Uterine smooth muscle cell (primary cell): Measurements from ENCODE around the gene SYMPK. TPM values are rescaled to one million over a fixed set of nuclear protein-coding genes. Genes with fewer than 3 reads are reported as not detected.

Experiments
- total RNA-seq: library from RNA; depleted of rRNA; stranded (reverse); fragments of >200 nt; gene quantifications from 2 replicates; pipeline ENCODE4 v1.2.3, GENCODE V29; 2014

Gene SYMPK
- 34.7 and 37.6 TPM in 2 replicates for total RNA-seq

DNA sequence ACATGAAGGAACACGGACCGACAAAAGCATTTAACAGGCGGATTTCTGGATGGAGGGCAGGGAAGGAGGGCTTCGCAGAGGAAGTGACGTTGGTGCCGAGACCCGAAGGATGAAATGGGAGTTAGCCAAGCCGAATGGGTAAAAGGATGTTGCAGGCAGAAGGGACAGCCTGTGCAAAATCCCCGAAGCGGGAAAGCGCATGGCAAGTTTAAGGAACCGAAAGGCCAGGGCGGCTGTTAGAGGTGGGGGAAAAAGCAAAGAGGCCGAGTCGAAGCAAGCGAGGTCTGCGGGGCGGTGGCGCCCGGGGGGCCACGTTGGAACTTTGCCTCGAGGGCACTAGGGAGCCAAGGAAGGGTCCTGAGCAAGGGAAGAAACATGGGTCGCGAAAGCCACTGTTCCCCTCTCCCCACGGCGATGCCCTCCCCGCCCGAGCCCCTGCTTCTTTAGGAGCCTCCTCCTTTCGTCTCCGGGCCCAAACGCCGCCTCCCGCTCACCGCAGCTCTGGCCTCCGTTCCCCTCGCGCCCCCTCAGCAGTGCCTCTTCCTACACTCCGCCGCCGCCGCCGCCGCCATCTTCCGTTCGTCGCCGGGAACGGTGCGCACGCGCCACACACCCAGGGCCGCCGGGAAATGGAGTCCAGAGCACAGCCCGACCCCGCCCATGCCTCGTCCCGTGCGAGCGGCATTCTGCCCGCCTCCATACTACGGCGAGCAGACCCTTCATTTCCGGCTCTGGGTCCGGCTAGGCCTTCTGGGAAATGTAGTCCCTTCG lies at the start of gene SYMPK:
Gene SYMPK, minus strand, starts transcription at position 584 of the 771 bp plus-strand sequence. CDS start 8,652 bp downstream, outside the sequence.

DNA sequence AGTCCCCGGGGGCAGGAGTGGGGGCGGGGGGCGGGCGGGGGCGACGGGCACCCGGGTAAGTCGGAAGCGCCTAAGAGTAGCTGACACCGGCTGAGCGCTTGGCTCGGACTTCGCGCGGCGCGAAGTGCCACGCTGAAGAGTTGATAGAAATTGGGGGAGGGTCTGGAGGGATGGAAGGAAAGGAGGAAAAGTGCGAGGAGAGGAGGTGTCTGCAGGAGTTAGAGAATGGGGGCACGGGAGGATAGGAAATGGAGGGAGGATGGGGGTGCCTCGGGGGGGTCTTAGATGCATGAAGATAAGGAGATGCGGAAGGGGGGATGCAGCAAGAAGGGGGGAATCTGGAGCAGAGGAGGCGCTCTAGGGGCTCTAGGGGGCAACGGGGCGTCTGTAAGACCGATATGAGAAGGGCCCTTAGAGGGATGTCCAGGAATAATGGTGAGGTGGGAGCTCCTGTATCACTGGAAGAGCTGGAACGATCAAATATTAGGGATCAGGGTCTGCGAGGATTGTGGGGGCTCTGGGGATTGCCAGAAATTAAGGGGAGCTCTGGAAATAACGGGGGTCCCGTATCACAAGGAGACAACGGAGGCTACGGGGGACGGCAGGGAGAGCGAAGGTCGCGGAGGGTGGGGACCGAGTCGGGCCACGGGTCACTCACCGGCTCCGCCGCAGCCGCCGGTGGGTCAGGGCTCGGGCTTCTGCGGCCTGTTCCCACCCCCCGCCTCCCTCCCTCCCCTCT lies 39.1 kb upstream of the SYMPK start, which contains the start of gene MYPOP:
Gene MYPOP, minus strand, starts transcription at position 702 of the 739 bp plus-strand sequence. CDS start 840 bp downstream, outside the sequence.

DNA sequence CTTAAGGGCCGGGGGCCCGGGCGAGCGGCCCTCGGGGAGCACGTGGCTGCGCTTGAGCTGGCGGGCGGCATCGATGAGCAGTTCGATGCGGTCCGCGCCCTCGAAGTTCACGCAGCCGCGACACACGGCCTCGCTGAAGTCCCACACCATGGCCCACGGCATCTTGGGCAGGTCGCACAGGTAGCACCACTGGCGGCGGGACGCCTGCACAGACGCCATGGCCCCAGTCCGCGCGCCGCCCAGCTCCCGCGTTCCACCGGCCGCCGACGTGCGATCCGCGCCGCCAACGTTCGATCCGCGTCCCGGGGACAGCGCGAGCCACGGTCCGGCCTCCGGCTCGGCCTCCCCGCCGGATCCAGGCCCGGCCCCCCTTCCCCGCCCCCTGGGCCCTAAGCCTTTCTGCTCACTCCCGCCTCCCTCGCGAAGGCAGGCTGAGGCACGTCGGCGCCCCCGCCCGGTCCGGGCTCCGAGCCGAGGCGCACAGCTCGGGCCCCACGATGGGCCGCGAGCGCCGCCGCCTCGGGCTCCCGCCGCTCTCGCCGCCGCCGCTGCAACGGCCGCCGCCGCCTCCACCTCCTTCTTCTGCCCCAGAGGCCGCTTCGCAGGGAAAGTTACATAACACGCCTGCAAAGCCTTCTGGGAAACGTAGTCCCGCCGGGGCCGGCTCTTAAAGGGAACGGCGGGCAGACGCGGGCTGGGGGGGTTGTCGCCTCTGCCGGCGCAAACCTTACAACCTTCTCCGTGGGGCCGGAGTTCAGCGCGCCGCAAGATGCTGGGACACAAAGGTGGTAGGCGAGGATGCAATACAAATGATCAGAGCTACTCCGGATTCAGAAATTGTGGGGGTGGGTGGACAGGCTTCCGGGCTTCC lies 22.8 kb upstream of the SYMPK start, which contains the start of gene IRF2BP1:
Gene IRF2BP1, minus strand, starts transcription at position 586 of the 871 bp plus-strand sequence. Its CDS starts 367 bp downstream, at position 219.

DNA sequence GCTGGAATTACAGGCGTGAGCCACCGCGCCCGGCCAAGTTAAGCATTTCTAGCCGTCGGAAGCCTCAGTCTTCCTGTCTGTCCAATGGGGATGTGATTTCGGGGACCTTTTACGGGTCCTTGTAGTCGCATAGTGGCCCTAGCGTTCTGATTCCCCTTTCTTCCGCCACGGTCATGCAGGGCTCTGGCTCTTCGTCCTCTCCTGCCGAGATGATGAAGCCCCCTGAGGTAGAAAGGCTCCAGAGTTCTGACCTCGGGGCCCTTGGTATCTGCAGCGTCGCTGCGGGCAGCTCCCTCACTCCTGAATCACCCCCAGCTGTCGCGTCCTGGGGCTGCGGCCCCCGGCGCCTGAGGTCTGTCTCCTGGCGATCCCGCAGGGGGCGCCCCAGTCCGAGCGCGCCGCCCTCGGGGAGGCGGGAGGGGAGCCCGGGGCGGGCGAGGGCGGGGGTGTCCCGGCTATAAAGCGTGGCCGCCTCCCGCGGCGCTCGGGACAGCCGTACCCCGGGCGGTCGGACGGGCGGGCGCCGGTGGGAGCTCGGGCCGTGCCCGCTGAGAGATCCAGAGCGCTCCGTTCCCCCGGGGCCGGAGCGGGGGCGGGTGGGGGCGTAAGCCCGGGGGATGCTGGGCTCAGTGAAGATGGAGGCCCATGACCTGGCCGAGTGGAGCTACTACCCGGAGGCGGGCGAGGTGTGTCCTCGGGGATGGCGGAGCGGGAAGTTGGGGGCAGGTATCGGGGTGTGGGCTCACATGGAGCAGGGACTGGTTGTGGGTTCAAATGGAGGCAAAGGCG lies 1.1 kb upstream of the SYMPK start, which contains the start of gene FOXA3:
Gene FOXA3, plus strand, starts transcription at position 487 of the 789 bp plus-strand sequence. Its CDS starts 131 bp downstream, at position 618.

DNA sequence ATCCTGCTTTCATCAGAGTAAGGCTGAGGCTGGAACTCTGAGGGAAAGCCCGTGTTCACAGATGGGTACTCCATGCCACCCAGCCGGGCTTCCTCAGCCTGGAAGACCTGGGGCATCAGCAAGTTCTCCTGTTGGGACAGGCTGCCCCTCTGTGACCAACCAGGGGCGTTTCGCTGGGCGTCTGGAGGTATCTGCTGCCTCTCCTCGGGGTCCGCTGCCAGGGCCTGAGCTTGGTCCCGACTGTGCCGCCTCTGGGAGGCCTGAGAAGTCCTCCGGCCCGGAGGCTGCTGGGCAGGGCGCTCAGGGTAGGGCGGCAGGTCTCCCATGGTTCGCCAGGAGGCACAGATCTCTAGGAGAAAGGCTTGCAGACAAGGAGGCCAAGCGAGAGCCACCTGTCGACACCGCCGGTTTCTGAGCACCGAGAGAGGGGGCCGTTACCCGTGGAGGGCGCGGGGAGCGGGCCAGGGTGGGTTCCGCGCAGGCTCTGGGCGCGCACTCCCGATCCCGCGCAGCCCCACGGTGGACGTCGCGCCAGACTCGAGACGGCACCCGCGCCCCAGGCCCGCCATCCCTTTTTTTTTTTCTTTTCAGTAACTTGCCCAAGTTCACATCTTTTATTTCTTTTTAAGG lies 48.0 kb downstream of the SYMPK start, which contains the start of gene RSPH6A:
Gene RSPH6A, minus strand, starts transcription at position 458 of the 630 bp plus-strand sequence. Its CDS starts 132 bp downstream, at position 326.

DNA sequence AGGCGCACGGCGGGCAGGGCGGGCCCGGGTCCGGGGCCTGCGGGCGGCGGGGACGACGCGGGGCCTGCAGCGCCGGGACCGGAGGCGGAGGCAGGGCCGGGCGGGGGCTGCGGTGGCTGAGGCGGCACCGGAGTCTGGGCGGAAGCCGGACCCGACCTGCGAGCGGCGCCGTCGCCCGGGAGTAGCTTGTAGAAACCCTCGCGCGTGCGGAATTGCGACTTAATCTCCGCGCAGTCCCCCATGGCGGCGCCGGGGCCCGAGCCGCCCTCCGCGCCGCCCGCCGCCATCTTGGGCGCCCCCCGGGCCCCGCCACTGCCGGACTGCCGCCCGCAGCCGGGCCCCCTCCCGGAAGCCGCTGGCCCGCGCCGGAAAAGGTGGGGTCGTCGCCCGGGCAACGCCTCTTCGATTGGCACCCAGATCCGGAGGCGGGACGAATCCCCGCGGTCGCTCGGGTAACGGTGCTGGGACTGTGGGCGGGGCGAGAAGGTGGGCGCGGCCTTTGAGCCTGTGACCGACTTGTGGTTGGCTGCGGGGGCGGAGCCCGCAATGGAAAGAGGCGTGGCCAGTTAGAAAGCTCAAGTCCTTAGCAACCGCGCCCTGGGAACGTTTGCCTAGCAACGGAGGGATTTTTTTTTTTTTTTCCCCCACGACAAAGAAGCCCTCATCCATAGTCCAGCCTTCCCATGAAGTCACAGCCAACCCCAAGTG lies 70.3 kb downstream of the SYMPK start, which contains the start of gene DMWD:
Gene DMWD, minus strand, starts transcription at position 376 of the 708 bp plus-strand sequence. Its CDS starts 89 bp downstream, at position 287.

DNA sequence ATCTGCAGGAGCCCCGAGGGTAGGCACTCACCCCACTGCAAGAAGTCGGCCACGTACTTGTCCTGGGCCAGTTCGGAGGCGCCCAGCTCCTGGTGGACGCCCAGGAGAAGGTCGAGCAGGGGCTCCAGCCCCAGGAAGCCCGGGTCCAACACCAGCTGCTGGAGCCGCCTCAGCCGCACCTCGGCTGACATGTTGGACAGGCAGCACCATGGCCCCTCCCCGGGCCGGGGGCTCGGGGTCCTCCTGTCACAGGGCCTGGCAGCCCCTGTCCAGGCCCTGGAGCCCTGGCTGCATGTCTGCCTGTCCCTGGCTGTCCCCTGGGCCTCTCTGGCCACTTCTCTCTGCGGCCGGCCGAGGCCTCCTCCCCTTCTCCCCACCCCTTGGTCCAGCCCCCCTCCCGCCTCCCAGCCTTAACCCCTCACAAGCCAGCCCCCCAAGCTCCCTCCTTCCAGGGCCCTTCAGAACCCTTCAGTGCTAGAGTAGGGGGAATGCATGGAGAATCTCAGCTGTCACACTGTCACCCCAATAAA lies 80.7 kb downstream of the SYMPK start, which contains the start of gene DMPK:
Gene DMPK, minus strand, starts transcription at position 329 of the 530 bp plus-strand sequence. Its CDS starts 138 bp downstream, at position 191.

DNA sequence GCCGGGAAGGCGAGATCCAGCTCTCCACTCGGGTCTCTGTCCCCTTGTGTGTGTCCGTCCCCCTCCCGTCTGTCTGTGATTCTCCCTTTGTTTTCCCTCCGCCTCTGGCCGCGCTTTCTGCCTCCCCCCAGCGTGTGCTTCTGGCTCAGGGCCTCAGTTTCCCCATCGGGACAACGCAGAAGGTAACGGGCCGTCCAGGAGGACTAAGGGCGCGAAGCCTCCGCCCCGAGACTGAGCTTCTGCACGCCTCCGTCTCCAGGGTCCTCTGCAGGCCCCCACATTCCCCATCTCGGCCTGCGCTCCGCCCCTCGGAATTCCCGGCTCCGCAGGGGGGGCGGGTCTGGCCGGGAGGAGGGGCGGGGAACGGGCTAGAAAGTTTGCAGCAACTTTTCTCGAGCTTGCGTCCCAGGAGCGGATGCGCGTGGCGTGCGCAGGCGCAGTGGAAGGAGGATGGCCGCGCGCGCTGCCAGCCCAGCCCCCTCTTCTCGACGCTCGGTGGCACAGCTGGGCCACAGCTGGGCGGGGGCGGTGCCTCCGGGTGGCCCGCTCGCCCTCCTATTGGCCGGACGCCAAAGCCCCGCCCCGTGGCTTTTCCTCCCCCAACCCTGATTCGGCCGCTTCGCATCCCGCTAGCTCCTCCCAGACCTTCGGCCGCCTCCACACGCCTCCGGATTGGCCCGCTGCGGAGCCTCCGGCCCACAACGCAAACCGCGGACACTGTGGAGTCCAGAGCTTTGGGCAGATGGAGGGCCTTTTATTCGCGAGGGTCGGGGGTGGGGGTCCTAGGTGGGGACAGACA lies 93.8 kb downstream of the SYMPK start, which contains the start of gene SIX5:
Gene SIX5, minus strand, starts transcription at position 269 of the 799 bp plus-strand sequence. CDS start 408 bp downstream, outside the sequence.

Other genes starting within 250 kb of the SYMPK start
- gene EML2, start 223.8 kb downstream of the SYMPK start, total RNA-seq: 48.3 and 65.2 TPM in 2 replicates
- under 0.01 TPM in 1 of 2 replicates, not detected in the other for gene GIPR, start 194.9 kb downstream of the SYMPK start, total RNA-seq
- gene SNRPD2, start 171.2 kb downstream of the SYMPK start, total RNA-seq: 360 and 424 TPM in 2 replicates
- 15.6 and 24.7 TPM in 2 replicates for gene QPCTL, start 170.5 kb downstream of the SYMPK start, total RNA-seq
- gene FBXO46, start 132.3 kb downstream of the SYMPK start, total RNA-seq: 4.4 and 5.6 TPM in 2 replicates
- not detected in 2 replicates for gene MEIOSIN, start 129.7 kb downstream of the SYMPK start, total RNA-seq
- 7.0 and 13.6 TPM in 2 replicates for gene SIX5, start 93.9 kb downstream of the SYMPK start, total RNA-seq
- gene DMPK, start 80.7 kb downstream of the SYMPK start, total RNA-seq: 21.7 and 39.0 TPM in 2 replicates
- gene DMWD, start 70.3 kb downstream of the SYMPK start, total RNA-seq: 42.9 and 55.0 TPM in 2 replicates
- gene RSPH6A, start 47.8 kb downstream of the SYMPK start, total RNA-seq: 0.11 and 0.12 TPM in 2 replicates
- not detected in 2 replicates for gene FOXA3, start 1.2 kb upstream of the SYMPK start, total RNA-seq
- 29.3 and 34.6 TPM in 2 replicates for gene IRF2BP1, start 23.0 kb upstream of the SYMPK start, total RNA-seq
- 0.77 and 1.2 TPM in 2 replicates for gene MYPOP, start 39.5 kb upstream of the SYMPK start, total RNA-seq
- gene NANOS2, start 51.6 kb upstream of the SYMPK start, total RNA-seq: not detected in 2 replicates
- gene NOVA2, start 110.7 kb upstream of the SYMPK start, total RNA-seq: under 0.01 TPM in 1 of 2 replicates, not detected in the other
- 10.5 and 11.6 TPM in 2 replicates for gene CCDC61, start 132.3 kb upstream of the SYMPK start, total RNA-seq
- not detected in 2 replicates for gene PGLYRP1, start 159.9 kb upstream of the SYMPK start, total RNA-seq
- under 0.01 TPM in 1 of 2 replicates, not detected in the other for gene IGFL4, start 177.9 kb upstream of the SYMPK start, total RNA-seq